Measurements from ENCODE around the gene RHOT2. TPM values are rescaled to one million over a fixed set of nuclear protein-coding genes. Genes with fewer than 3 reads are reported as not detected.

RHOT2 gene
- total RNA-seq, 2 experiments from 2014 or later: 128 to 150 TPM

DNA sequence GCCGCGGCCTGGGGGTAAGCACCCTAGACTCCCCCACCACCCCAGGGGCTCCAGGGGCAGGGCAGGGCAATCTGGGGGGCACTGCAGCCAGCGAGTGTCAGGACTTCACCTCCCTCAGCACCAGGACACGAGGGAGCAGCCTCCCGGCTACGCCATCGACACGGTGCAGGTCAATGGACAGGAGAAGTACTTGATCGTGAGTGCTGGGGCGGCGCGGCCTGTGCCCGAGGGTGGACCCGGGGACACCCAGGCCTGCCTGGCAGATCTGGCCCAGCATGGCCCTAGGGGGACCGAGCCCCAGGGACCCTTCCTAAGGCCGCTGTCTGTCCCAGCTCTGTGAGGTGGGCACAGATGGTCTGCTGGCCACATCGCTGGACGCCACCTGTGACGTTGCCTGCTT, 4.4 kb downstream of the RHOT2 start:
- POLR2A ChIA-PET: no interaction called here
- H3K27ac Mint-ChIP-seq: no peak overlapping the region
- DNase-seq: no peak
- CTCF ChIA-PET: interaction anchor here (1.4 kb wide), 1 partner anchor 12 kb away, joined by 4 read pairs; the partner anchor contains the start of gene JMJD8
- H3K27me3 Mint-ChIP-seq: peaks cover 3% of the 10 kb centered on the region
- no peaks in the 10 kb centered on the region for H3K9me3 Mint-ChIP-seq
- H3K36me3 Mint-ChIP-seq (ENCODE audit: low read depth): peaks cover 6% of the 10 kb centered on the region
- H3K4me1 Mint-ChIP-seq: peaks cover 10% of the 10 kb centered on the region
- H3K4me3 Mint-ChIP-seq: no peak overlapping the region

- no peaks in the 10 kb centered on the region for H3K9me3 Mint-ChIP-seq
- ChIA-PET CTCF (interaction anchor here (1.4 kb wide), 1 partner anchor 12 kb away, joined by 4 read pairs; the partner anchor contains the start of gene JMJD8), POLR2A (no interaction called here)
- peaks cover 3% of the 10 kb centered on the region for H3K27me3 Mint-ChIP-seq
- H3K27ac Mint-ChIP-seq: no peak overlapping the region
- H3K36me3 Mint-ChIP-seq (ENCODE audit: low read depth): peaks cover 6% of the 10 kb centered on the region
- H3K4me1 Mint-ChIP-seq: peaks cover 6% of the 10 kb centered on the region
- no peak overlapping the region for H3K4me3 Mint-ChIP-seq
- no peak for DNase-seq
These were observed 4.9 kb downstream of the RHOT2 start for GRCh38 chr16:672851-673250.

DNA sequence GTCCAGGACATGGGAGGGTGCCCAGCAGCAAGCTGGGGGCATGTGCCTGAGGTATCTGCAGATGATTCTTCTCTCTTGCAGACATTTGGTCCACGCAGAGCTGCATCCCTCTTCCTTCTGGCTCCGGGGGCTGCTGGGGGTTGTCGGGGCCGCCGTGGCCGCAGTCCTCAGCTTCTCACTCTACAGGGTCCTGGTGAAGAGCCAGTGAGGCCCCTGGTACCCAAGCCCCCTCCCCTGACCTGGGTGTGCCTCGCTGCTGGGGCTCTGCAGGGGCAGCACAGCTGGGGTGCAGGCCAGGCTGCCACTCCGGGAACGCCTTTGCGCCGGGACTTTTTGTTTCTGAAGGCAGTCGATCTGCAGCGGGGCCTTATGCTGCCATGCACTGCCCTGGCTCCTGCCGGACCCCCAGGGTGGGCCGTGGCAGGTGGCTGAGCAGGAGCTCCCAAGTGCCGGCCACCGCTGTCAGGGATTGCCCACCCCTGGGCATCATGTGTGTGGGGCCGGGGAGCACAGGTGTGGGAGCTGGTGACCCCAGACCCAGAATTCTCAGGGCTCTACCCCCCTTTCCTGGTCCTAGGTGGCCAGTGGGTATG, 5.6 kb downstream of the RHOT2 start:
- H3K36me3 Mint-ChIP-seq (ENCODE audit: low read depth): peaks cover 6% of the 10 kb centered on the region
- ChIA-PET POLR2A (no interaction called here), CTCF (interaction anchor here (1.4 kb wide), 1 partner anchor 11 kb away, joined by 4 read pairs; the partner anchor contains the start of gene JMJD8)
- H3K27me3 Mint-ChIP-seq: peaks cover 3% of the 10 kb centered on the region
- H3K27ac Mint-ChIP-seq: no peak overlapping the region
- H3K4me3 Mint-ChIP-seq: no peak overlapping the region
- H3K9me3 Mint-ChIP-seq: no peaks in the 10 kb centered on the region
- H3K4me1 Mint-ChIP-seq: peaks cover 6% of the 10 kb centered on the region
- no peak for DNase-seq

- H3K4me3 Mint-ChIP-seq: no peak overlapping the region
- DNase-seq: no peak
- no peak overlapping the region for H3K27ac Mint-ChIP-seq
- H3K9me3 Mint-ChIP-seq: no peaks in the 10 kb centered on the region
- peaks cover 3% of the 10 kb centered on the region for H3K27me3 Mint-ChIP-seq
- peaks cover 10% of the 10 kb centered on the region for H3K4me1 Mint-ChIP-seq
- ChIA-PET POLR2A (no interaction called here), CTCF (interaction anchor here (1.4 kb wide), 1 partner anchor 16 kb away, joined by 4 read pairs; the partner anchor contains the start of gene WDR24)
- H3K36me3 Mint-ChIP-seq (ENCODE audit: low read depth): peaks cover 6% of the 10 kb centered on the region
These were observed 6.4 kb downstream of the RHOT2 start for GRCh38 chr16:674214-674881.

DNA sequence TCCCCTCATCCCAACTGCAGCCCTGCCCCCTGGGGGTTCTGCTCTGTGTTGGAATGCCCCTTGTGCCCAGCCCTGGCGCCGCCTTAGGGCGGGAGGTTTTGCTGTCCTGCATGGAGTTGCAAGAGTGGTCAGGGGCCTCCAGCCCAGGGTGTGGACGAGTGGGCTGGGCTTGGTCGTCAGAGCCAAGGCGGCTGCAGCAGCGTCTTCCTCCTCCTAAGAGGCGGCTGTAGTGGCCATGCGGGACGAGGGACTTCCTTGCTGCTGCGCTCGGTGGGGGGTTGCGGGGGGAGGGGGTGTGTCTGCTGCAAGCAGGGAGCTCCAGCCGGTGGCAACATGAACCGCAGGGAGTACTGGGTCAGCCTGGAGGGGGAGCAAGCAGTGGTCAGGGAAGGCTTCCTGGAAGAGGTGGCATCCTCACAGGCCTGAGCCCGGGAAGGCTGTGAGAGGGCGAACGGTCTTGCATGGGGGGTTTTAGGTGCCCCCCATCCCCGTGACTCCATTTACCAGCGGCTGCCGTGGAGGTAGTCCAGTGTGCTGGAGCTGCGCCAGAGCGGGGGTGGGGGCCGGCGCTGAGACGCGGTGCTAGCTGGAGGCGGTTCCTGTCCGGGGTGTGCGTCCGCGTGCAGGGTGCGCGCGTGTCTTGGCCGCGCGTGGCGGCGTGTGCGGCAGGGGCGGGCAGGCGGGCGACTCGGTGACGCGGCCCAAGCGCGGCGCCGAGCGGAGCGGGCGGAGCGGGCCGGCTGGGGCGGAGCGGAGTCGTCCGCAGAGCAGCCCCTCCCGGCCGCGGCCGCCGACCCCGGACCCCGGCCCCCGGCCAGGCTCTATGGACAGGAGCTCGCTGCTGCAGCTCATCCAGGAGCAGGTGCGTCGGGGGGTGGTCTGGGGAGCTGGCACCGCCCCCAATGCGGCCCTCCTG, 7.3 kb downstream of the RHOT2 start, which contains the start of gene RHBDL1:
RHBDL1 (plus strand) TSS at position 704 of the 916 bp plus-strand sequence; CDS start at position 824, 120 bp downstream.
- no peak within 1 kb of the TSS for H3K4me3 Mint-ChIP-seq
- peaks cover 5% of the 10 kb centered on the region for H3K36me3 Mint-ChIP-seq (ENCODE audit: low read depth)
- peaks cover 10% of the 10 kb centered on the region for H3K4me1 Mint-ChIP-seq
- no peak within 1 kb of the TSS for H3K27ac Mint-ChIP-seq
- ChIA-PET POLR2A (no interaction called here), CTCF (interaction anchor here (0.9 to 1.4 kb wide), 3 partner anchors 15 to 39 kb away, joined by 4 to 6 read pairs (median 6); partner anchors contain the start of genes METTL26 and WDR24)
- no peaks in the 10 kb centered on the region for H3K9me3 Mint-ChIP-seq
- peaks cover 3% of the 10 kb centered on the region for H3K27me3 Mint-ChIP-seq
- no peak for DNase-seq

DNA sequence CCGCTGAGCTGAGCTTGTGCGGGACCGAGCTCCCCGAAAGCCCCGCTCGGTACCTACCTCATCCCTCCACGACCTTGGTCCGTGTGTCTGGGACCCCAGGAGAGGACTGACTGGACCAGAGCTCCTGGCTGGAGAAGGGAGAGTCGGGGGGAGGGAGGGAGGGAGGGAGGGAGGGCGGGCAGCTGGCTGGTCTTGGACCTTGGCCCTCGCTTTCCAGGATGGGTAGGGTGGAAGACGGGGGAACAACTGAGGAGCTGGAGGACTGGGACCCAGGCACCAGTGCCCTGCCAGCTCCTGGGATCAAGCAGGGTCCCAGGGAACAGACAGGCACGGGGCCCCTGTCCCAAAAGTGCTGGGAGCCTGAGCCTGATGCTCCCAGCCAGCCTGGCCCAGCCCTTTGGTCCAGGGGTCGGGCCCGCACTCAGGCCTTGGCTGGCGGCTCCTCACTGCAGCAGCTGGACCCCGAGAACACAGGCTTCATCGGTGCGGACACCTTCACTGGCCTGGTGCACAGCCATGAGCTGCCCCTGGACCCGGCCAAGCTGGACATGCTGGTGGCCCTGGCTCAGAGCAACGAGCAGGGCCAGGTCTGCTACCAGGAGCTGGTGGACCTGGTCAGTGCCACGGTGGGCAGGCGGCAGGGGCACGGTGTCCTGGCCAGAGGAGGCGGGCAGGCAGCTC, 8.1 kb downstream of the RHOT2 start:
- DNase-seq: no peak
- CTCF ChIA-PET: interaction anchor here (0.9 to 1.2 kb wide), 2 partner anchors 22 to 40 kb away, joined by 6 read pairs; partner anchors contain the start of gene METTL26
- Mint-ChIP-seq H3K27me3 (peaks cover 3% of the 10 kb centered on the region), H3K36me3 (ENCODE audit: low read depth) (peaks cover 7% of the 10 kb centered on the region), H3K27ac (no peak overlapping the region), H3K9me3 (no peaks in the 10 kb centered on the region), H3K4me3 (no peak overlapping the region), H3K4me1 (peaks cover 13% of the 10 kb centered on the region)
- POLR2A ChIA-PET: no interaction called here

DNA sequence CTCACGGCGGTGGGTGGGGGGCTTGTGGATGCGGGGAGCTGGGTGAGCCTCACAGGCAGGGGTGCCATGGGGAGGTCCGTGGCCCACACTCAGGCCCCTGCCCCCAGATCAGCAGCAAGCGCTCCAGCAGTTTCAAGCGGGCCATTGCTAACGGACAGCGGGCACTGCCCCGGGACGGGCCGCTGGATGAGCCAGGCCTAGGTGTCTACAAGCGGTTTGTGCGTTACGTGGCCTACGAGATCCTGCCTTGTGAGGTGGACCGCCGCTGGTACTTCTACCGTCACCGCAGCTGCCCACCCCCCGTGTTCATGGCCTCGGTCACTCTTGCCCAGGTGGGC, 8.6 kb downstream of the RHOT2 start:
- Mint-ChIP-seq H3K36me3 (ENCODE audit: low read depth) (peaks cover 8% of the 10 kb centered on the region), H3K9me3 (no peaks in the 10 kb centered on the region), H3K27ac (no peak overlapping the region), H3K4me1 (peaks cover 18% of the 10 kb centered on the region), H3K4me3 (no peak overlapping the region), H3K27me3 (peaks cover 3% of the 10 kb centered on the region)
- ChIA-PET POLR2A (no interaction called here), CTCF (interaction anchor here (1.0 to 1.2 kb wide), 2 partner anchors 9 to 23 kb away, joined by 5 to 6 read pairs; partner anchors contain the start of gene RHOT2)
- DNase-seq: no peak

GRCh38 chr16:676913-677312, 9.0 kb downstream of the RHOT2 start:
- H3K27ac Mint-ChIP-seq: no peak overlapping the region
- ChIA-PET CTCF (interaction anchor here (1.0 kb wide), 1 partner anchor 9 kb away, joined by 5 read pairs; the partner anchor contains the start of gene RHOT2), POLR2A (no interaction called here)
- no peak for DNase-seq
- peaks cover 21% of the 10 kb centered on the region for H3K4me1 Mint-ChIP-seq
- peaks cover 3% of the 10 kb centered on the region for H3K27me3 Mint-ChIP-seq
- H3K36me3 Mint-ChIP-seq (ENCODE audit: low read depth): peaks cover 10% of the 10 kb centered on the region
- no peaks in the 10 kb centered on the region for H3K9me3 Mint-ChIP-seq
- H3K4me3 Mint-ChIP-seq: no peak overlapping the region

- DNase-seq: no peak
- peaks cover 27% of the 10 kb centered on the region for H3K4me1 Mint-ChIP-seq
- CTCF ChIA-PET: interaction anchor here (1.0 to 2.0 kb wide), 2 partner anchors 10 kb away, joined by 5 read pairs; partner anchors contain the start of gene RHOT2
- H3K36me3 Mint-ChIP-seq (ENCODE audit: low read depth): peaks cover 15% of the 10 kb centered on the region
- H3K4me3 Mint-ChIP-seq: no peak overlapping the region
- no peak overlapping the region for H3K27ac Mint-ChIP-seq
- H3K9me3 Mint-ChIP-seq: no peaks in the 10 kb centered on the region
- H3K27me3 Mint-ChIP-seq: peaks cover 3% of the 10 kb centered on the region
- POLR2A ChIA-PET: no interaction called here
These were observed 9.6 kb downstream of the RHOT2 start for GRCh38 chr16:677316-678190.

DNA sequence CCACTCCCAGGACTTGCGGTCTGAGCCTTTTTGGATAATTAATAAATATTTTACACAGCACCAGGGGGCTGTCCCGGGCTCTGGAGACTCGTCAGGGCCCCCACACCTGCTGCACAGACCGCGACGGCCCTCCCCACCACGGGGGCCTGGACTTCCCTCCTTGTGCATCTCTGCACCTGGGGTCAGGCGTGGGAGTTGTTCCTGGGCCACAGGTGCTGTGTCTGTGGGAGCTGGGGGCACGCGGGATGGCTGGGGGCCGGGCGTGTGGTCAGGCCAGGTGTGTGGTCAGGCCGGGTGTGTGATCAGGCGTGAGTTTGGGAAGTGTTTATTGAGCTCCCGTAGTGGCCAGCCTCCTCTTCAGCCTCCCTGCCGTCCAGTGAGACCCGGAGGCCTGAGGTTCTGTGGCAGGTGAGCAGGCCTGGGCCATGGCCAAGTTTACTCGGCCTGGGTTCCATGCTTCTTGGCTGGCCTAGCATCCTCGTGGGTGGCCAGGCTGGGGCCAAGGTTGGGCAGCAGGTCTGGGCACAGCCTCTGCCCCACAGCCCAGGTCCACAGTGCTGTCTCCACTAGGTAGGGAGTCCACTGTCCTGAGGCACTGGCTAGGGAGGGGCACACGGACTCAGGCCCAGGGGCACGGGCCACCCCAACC, 10.4 kb downstream of the RHOT2 start:
- CTCF ChIA-PET: interaction anchor here (0.7 to 2.9 kb wide), 5 partner anchors 8 to 106 kb away, joined by 3 to 9 read pairs (median 4); partner anchors contain the start of gene RHOT2
- peaks cover 33% of the 10 kb centered on the region for H3K4me1 Mint-ChIP-seq
- peaks cover 3% of the 10 kb centered on the region for H3K27me3 Mint-ChIP-seq
- peak overlapping the region; percentile 67 for H3K4me3 Mint-ChIP-seq
- DNase-seq: no peak
- no peak overlapping the region for H3K27ac Mint-ChIP-seq
- peaks cover 13% of the 10 kb centered on the region for H3K36me3 Mint-ChIP-seq (ENCODE audit: low read depth)
- POLR2A ChIA-PET: no interaction called here
- no peaks in the 10 kb centered on the region for H3K9me3 Mint-ChIP-seq
